Measurements from ENCODE around the gene FEN1.
A peak's percentile ranks its signal among the peaks of the same experiment; 100 is the strongest.

The FEN1 gene

DNA sequence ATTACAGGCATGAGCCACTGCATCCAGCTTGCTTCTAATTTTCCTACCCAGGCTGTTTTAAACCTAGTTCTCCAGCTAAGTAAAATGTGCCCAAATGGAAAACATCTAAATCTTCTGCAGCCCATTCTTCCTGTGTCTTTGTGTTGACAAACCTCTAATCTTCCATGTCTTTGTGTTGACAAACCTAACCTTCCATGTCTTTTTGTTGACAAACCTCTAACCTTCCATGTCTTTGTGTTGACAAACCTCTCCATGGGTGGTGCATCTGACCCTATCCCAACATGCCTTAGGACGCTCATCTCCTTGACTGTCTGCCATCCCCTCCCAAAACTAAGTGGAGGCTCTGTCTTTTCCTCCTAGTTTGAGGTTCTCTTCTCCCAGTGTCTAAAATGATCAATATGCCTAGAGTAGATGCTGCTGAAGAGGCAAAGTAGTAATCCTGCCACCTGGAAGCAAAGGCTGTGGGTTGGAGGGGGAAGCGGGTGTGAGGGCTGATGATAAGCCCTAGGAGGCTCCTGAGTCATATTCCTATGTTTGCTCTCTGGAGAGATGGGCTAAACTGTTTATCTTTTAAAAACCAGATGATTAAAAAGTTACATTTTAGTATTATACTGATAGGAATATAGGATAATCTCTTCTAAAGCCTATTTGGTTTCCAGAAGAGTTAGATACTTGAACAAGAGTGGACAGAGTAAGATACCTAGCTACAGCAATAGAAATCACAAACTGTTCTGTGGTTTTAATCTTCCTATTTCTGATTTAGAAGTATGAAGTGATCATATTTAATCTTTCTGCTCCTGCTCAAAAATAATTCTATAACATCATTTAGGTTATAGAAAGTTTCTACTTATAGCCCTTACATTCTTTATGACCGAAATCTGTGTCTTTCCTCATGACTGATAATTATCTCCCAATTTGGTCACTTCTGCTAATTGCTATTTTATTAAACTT is 7.9 kb downstream of the FEN1 start:
- no peak overlapping the region for H3K9ac ChIP-seq (ENCODE audit: insufficient read length)
- H3K27ac ChIP-seq, result peak overlapping the region; percentile 79
- no peaks in the 10 kb centered on the region for H3K9me3 ChIP-seq (ENCODE audit: low read depth, low read length)
- peaks cover 95% of the 10 kb centered on the region for H3K36me3 ChIP-seq (ENCODE audit: insufficient read depth, low read length)
- no peak overlapping the region for H3K4me3 ChIP-seq
- no peak for DNase-seq (ENCODE audit: low read depth, low spot score)
- TF ChIP-seq EZH2 (IDR thresholded peaks at IDR 0.05) (no peak), POLR2AphosphoS5 (IDR thresholded peaks at IDR 0.05; ENCODE audit: borderline replicate concordance, low read depth, low read length) (no peak; the same call in 1 of the 2 replicates), FOXP2 (optimal IDR thresholded peaks at IDR 0.05; ENCODE audit: control extremely low read depth, extremely low read length, insufficient read depth) (no peak)

DNA sequence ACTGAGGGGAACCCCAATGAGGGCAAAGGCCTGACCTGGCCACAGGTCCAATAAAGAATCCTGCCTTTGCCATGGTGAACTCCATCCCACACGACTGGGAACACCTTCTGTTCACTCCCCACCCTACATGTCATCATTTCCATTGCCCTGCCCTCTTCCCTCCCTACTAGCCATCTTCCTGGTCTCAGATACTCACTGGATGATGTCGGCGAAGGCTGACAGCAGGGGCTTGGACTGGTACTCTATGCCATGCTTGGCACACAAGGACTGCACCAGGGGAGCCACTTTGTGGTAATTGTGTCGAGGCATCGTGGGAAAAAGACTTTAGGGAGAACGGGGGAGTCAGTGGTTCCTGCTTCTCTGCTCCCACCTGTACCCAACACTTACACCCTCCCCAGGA is 9.9 kb downstream of the FEN1 start:
- no peak overlapping the region for H3K4me3 ChIP-seq
- H3K36me3 ChIP-seq (ENCODE audit: insufficient read depth, low read length), result peaks cover 92% of the 10 kb centered on the region
- H3K27ac ChIP-seq, result peak overlapping the region; percentile 58; the same call in 1 of the 2 replicates
- no peak for DNase-seq (ENCODE audit: low read depth, low spot score)
- no peak overlapping the region for H3K9ac ChIP-seq (ENCODE audit: insufficient read length)
- peak; percentile 12; the same call in 1 of the 2 replicates for TF ChIP-seq POLR2AphosphoS5 (IDR thresholded peaks at IDR 0.05; ENCODE audit: borderline replicate concordance, low read depth, low read length)
- no peak for TF ChIP-seq EZH2 (IDR thresholded peaks at IDR 0.05)
- H3K9me3 ChIP-seq (ENCODE audit: low read depth, low read length), result no peaks in the 10 kb centered on the region

DNA sequence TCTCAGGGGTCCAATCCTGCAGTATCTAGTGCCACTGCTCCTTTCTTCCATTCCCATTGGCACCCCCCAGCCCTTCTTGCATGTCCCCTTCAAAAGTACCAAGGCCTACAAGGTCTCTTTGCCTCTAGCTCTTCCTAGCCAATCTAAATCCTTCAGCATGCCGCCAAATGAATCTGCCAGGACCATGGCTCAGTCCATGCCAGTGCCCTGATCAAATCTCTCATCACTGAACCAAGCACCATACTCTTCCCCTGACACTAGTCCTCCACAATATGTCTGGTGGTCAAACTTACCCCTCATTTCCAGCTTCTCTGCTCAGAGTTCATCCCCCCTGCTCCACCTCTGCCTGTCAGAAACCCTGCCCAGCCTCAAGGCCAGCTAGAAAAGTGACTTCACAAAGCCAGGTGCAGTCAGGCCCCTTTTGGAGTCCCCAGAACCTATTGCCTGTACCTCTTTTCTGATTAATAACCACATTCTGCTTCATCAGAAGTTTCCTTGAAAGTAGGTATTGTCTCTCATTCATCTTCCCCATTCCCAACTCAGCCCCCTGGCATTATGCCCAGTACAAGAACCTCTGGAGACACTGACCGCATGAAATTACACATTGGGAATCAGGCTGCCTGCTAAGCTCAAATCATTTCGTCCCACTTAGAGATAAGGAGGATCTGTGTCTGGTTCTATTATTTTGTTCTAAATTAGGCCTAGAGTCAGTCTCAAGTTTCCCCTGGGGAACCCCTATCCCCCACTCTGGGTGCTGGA is 11.4 kb downstream of the FEN1 start:
- Histone ChIP-seq H3K4me3 (no peak overlapping the region), H3K9me3 (ENCODE audit: low read depth, low read length) (no peaks in the 10 kb centered on the region), H3K9ac (ENCODE audit: insufficient read length) (no peak overlapping the region), H3K27ac (no peak overlapping the region; the same call in 1 of the 2 replicates), H3K36me3 (ENCODE audit: insufficient read depth, low read length) (peaks cover 96% of the 10 kb centered on the region)
- TF ChIP-seq EZH2 (IDR thresholded peaks at IDR 0.05) (no peak), FOXP2 (optimal IDR thresholded peaks at IDR 0.05; ENCODE audit: control extremely low read depth, extremely low read length, insufficient read depth) (no peak), POLR2AphosphoS5 (IDR thresholded peaks at IDR 0.05; ENCODE audit: borderline replicate concordance, low read depth, low read length) (no peak; the same call in 1 of the 2 replicates)
- no peak for DNase-seq (ENCODE audit: low read depth, low spot score)

DNA sequence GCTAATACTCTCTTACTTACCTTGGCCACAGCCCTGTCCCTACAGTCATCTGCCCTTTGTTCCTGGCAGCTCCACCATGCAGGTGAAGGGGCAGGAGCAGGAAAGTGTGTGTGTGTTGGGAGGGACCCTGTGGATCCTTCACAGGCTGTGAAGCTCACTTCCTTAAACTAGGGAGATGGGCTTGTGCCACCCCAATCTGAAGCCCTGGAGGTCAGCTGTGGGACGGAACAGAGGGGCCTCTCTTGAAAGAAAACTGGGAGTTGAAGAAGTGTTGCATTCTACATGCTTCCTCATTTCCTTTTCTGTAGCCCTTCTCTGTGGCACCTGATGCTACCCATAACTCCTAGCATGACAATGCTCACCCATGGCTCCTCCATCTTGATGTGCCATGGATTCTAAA is 12.4 kb downstream of the FEN1 start:
- Histone ChIP-seq H3K9ac (ENCODE audit: insufficient read length) (no peak overlapping the region), H3K36me3 (ENCODE audit: insufficient read depth, low read length) (peaks cover 96% of the 10 kb centered on the region), H3K9me3 (ENCODE audit: low read depth, low read length) (no peaks in the 10 kb centered on the region), H3K4me3 (no peak overlapping the region), H3K27ac (no peak overlapping the region)
- no peak for DNase-seq (ENCODE audit: low read depth, low spot score)
- no peak for TF ChIP-seq EZH2 (IDR thresholded peaks at IDR 0.05)
- no peak; the same call in 1 of the 2 replicates for TF ChIP-seq POLR2AphosphoS5 (IDR thresholded peaks at IDR 0.05; ENCODE audit: borderline replicate concordance, low read depth, low read length)
- TF ChIP-seq FOXP2 (optimal IDR thresholded peaks at IDR 0.05; ENCODE audit: control extremely low read depth, extremely low read length, insufficient read depth), result no peak

DNA sequence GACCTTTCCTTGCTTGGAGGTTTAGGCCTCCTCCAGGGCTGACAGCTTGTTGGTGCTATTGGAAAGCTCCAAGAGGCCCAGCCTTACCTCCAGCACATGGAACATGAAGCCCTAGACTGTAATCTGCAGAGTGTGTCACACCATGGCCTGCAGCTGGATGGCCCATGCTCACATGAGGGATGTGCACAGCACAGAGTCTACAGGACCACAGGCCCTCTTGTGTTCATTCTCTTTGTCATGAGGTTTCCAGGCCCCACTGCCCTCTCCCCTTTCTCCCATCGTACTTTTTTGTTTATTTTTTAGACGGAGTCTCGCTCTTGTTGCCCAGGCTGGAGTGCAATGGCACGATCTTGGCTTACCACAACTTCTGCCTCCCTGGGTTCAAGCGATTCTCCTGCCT is 14.1 kb downstream of the FEN1 start:
- TF ChIP-seq FOXP2 (optimal IDR thresholded peaks at IDR 0.05; ENCODE audit: control extremely low read depth, extremely low read length, insufficient read depth) (no peak), POLR2AphosphoS5 (IDR thresholded peaks at IDR 0.05; ENCODE audit: borderline replicate concordance, low read depth, low read length) (no peak), EZH2 (IDR thresholded peaks at IDR 0.05) (no peak)
- H3K4me3 ChIP-seq, result no peak overlapping the region
- H3K36me3 ChIP-seq (ENCODE audit: insufficient read depth, low read length), result peaks cover 96% of the 10 kb centered on the region
- H3K27ac ChIP-seq, result 0 out of 2 replicates have a peak overlapping the region, but pooled peaks have one; percentile 4
- H3K9me3 ChIP-seq (ENCODE audit: low read depth, low read length), result no peaks in the 10 kb centered on the region
- no peak for DNase-seq (ENCODE audit: low read depth, low spot score)
- H3K9ac ChIP-seq (ENCODE audit: insufficient read length), result no peak overlapping the region

DNA sequence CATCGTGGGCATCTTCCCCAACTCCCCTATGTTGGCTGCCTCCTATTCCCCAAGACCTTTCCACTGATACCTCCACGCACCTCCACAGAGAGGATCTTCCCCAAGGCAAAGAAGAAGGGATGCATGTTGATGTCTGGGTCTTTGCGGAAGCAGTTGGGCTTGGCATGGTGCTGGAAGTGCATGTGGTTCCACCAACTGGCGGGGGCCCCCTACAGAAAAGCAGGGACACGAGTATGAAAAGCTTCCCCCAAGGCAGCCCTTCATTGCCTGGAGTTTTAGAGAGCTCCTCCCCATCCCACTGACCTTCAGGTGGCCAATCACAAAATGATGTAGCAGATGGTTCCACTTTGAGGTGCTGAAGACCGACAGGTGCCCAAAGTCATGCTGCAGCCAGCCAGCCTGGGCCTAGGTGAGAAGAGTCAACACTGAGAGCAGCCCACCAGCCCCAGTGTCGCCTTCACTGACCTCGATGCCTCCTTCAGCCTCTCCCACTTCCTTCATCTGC is 18.0 kb downstream of the FEN1 start:
- H3K36me3 ChIP-seq (ENCODE audit: insufficient read depth, low read length), result peaks cover 87% of the 10 kb centered on the region
- no peak overlapping the region for H3K27ac ChIP-seq
- TF ChIP-seq POLR2AphosphoS5 (IDR thresholded peaks at IDR 0.05; ENCODE audit: borderline replicate concordance, low read depth, low read length) (no peak), EZH2 (IDR thresholded peaks at IDR 0.05) (no peak), FOXP2 (optimal IDR thresholded peaks at IDR 0.05; ENCODE audit: control extremely low read depth, extremely low read length, insufficient read depth) (no peak)

DNA sequence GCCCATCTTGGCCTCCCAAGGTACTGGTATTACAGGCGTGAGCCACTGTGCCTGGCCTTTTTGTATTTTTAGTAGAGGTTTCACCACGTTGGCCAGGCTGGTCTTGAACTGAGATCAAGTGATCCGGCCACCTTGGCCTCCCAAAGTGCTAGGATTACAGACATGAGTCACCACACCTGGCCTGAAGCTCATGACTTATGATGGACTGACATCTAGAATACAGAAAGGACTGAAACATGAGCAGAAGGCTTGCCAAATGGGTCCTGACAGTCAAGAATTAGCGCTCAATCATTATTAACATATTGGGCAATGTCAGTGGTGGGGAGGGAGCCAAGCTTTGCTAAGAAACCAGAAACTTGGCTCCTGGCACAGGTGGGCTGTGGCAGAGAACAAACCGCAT is 19.1 kb downstream of the FEN1 start:
- DNase-seq (ENCODE audit: low read depth, low spot score), result no peak
- Histone ChIP-seq H3K36me3 (ENCODE audit: insufficient read depth, low read length) (peaks cover 78% of the 10 kb centered on the region), H3K4me3 (no peak overlapping the region), H3K9me3 (ENCODE audit: low read depth, low read length) (no peaks in the 10 kb centered on the region), H3K9ac (ENCODE audit: insufficient read length) (no peak overlapping the region), H3K27ac (no peak overlapping the region)
- TF ChIP-seq EZH2 (IDR thresholded peaks at IDR 0.05) (no peak), FOXP2 (optimal IDR thresholded peaks at IDR 0.05; ENCODE audit: control extremely low read depth, extremely low read length, insufficient read depth) (no peak), POLR2AphosphoS5 (IDR thresholded peaks at IDR 0.05; ENCODE audit: borderline replicate concordance, low read depth, low read length) (no peak)

More for the DNA sequence above, 18.0 kb downstream of the FEN1 start:
- no peak overlapping the region for H3K9ac ChIP-seq (ENCODE audit: insufficient read length)
- no peaks in the 10 kb centered on the region for H3K9me3 ChIP-seq (ENCODE audit: low read depth, low read length)
- no peak overlapping the region for H3K4me3 ChIP-seq
- no peak for DNase-seq (ENCODE audit: low read depth, low spot score)

Data from SK-N-MC (cell line).